GM12864 (cell line): ENCODE results near the gene FCHSD2.

Experiments used
- DNase-seq: peaks from one replicate; pipeline ENCODE4 v3.0.0-alpha.2; 2011; ENCODE audit warnings: low read depth
- H3K4me3 ChIP-seq: 2 replicates; pipeline ENCODE4 v1.5.1; 2011; ENCODE audit warnings: mild to moderate bottlenecking, low read depth, low read length, control low read depth
- CTCF ChIP-seq: IDR thresholded peaks from 2 replicates; pipeline ENCODE4 v1.5.1; 2011; ENCODE audit warnings: low read depth, mild to moderate bottlenecking, moderate library complexity, low read length, control low read depth, inconsistent platforms; ENCODE audit errors: missing control alignments

Gene FCHSD2

GRCh38 chr11:72817966-72818365, 324.2 kb downstream of the FCHSD2 start:
- H3K4me3 ChIP-seq: no peak overlapping the region
- TF ChIP-seq CTCF: no peak
- DNase-seq: no peak

- no peak for DNase-seq
- no peak for TF ChIP-seq CTCF
- peak overlapping the region; percentile 63 for H3K4me3 ChIP-seq
Measured at GRCh38 chr11:72816404-72816990, 325.6 kb downstream of the FCHSD2 start.

- peak overlapping the region; percentile 63 for H3K4me3 ChIP-seq
- TF ChIP-seq CTCF: no peak
- no peak for DNase-seq
Measured at GRCh38 chr11:72815110-72815618, 327.0 kb downstream of the FCHSD2 start.

- TF ChIP-seq CTCF: peak; percentile 12
- DNase-seq: no peak
- H3K4me3 ChIP-seq: peak within 1 kb of the TSS; percentile 63
Measured at GRCh38 chr11:72814286-72815109, 327.6 kb downstream of the FCHSD2 start, which contains the start of gene ATG16L2. Gene ATG16L2 (plus strand): TSS chr11:72814411. CDS start chr11:72814446, 35 bp downstream.

GRCh38 chr11:72813740-72814285, 328.3 kb downstream of the FCHSD2 start:
- no peak for DNase-seq
- TF ChIP-seq CTCF: no peak
- peak overlapping the region; percentile 63 for H3K4me3 ChIP-seq

- TF ChIP-seq CTCF: peak; percentile 90
- peak; percentile 53 for DNase-seq
- H3K4me3 ChIP-seq: peak overlapping the region; percentile 63
Measured at GRCh38 chr11:72812967-72813739, 329.0 kb downstream of the FCHSD2 start.
